Measurements from ENCODE around the gene CUTC.

CUTC gene

DNA sequence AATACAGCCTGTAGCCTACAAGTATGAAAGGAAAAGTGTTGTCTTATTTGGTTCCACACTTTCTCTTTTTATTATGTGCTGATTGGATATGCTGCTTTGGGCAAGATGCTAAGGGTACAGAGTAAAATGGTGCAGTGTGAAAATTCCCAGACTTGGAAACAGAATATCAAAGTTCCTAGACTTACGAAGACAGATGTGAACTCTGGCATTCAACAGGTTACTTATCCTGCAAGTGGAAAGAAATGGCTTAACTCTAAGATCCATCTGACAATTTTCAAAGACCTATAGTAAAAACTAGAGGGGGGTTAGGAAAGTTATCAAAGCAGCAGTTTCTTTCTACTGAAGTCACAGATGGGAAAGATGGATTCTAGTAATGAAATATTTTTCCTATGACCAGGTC, 24.1 kb downstream of the CUTC start:
- no peak for DNase-seq (ENCODE audit: low read depth)
- TF ChIP-seq, protein P1, sequence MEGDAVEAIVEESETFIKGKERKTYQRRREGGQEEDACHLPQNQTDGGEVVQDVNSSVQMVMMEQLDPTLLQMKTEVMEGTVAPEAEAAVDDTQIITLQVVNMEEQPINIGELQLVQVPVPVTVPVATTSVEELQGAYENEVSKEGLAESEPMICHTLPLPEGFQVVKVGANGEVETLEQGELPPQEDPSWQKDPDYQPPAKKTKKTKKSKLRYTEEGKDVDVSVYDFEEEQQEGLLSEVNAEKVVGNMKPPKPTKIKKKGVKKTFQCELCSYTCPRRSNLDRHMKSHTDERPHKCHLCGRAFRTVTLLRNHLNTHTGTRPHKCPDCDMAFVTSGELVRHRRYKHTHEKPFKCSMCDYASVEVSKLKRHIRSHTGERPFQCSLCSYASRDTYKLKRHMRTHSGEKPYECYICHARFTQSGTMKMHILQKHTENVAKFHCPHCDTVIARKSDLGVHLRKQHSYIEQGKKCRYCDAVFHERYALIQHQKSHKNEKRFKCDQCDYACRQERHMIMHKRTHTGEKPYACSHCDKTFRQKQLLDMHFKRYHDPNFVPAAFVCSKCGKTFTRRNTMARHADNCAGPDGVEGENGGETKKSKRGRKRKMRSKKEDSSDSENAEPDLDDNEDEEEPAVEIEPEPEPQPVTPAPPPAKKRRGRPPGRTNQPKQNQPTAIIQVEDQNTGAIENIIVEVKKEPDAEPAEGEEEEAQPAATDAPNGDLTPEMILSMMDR (IDR thresholded peaks at IDR 0.05; ENCODE audit: insufficient read depth, low read depth, low read length, missing control alignments) = no peak
- H3K4me3 ChIP-seq (ENCODE audit: low read length) = no peak overlapping the region

DNA sequence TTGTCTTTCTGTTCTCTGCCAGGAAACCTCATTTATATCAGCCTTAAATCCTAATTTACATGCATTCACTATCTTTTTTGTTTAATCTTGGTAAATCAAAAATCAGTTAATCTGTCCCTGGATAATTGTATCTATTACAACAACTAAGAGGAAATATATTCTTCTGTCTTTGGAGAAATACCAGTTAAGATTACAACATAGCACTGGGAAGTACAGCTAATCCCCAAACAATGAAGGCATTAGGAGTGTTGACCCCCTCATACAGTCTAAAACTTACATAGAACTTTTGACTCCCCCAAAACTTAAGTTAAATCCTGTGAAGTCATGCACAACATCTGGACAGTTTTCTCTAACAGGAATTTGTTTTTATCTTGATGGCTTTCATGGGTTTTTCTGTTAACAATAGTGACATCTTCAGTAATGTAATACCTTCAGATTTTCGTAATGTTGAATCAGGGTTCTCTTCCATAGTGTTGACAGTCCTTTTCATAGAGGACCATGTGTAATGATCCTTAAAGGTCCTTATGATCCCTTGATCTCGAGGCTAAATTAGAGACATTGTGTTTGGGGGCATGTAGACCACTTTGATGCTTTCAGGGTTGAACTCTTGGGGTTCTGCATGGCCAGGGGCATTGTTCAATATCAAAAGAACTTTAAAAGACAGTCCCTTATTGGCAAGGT, 26.3 kb downstream of the CUTC start:
- TF ChIP-seq, protein P1 (IDR thresholded peaks at IDR 0.05; ENCODE audit: insufficient read depth, low read depth, low read length, missing control alignments) = no peak
- H3K4me3 ChIP-seq (ENCODE audit: low read length) = no peak overlapping the region
- no peak for DNase-seq (ENCODE audit: low read depth)

DNA sequence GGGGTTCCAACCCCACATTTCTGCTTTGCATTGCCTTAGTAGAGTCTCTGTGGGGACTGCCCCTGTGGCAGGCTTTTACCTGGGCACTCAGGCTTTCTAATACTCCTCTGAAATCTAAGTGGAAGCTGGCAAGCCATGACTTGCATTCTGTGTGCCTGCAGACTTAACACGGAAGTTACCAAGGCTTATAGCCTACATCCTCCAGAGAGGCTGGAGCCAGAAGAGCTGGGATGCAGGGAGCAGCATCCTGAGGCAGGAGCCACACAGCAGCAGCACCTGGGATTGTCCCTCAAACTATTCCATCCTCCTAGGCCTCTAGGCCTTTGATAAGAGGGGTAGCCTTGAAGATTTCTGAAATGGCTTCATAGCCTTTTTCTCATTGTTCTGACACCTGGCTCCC, 28.3 kb downstream of the CUTC start:
- H3K4me3 ChIP-seq (ENCODE audit: low read length) = no peak overlapping the region
- DNase-seq (ENCODE audit: low read depth) = peak; percentile 72
- TF ChIP-seq, protein P1 (IDR thresholded peaks at IDR 0.05; ENCODE audit: insufficient read depth, low read depth, low read length, missing control alignments) = no peak

DNA sequence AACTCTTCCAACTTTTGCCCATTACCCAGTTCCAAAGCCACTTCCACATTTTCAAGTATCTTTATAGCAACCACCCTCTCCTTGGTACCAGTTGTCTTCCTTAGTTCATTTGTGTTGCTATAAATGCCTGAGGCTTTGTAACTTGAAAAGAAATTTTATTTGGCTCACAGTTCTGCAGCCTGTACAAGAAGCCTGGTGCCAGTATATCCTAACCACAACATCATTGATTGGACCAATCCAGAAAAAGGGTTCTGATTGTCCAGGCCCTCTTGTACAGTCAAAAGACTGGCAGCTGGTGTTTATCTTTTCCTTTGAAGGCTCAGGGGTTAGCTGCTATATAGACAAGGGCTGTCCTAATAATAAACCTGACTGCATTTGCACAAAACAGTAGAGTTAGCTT, 29.3 kb downstream of the CUTC start:
- H3K4me3 ChIP-seq (ENCODE audit: low read length) = no peak overlapping the region
- DNase-seq (ENCODE audit: low read depth) = no peak
- TF ChIP-seq, protein P1 (IDR thresholded peaks at IDR 0.05; ENCODE audit: insufficient read depth, low read depth, low read length, missing control alignments) = no peak

DNA sequence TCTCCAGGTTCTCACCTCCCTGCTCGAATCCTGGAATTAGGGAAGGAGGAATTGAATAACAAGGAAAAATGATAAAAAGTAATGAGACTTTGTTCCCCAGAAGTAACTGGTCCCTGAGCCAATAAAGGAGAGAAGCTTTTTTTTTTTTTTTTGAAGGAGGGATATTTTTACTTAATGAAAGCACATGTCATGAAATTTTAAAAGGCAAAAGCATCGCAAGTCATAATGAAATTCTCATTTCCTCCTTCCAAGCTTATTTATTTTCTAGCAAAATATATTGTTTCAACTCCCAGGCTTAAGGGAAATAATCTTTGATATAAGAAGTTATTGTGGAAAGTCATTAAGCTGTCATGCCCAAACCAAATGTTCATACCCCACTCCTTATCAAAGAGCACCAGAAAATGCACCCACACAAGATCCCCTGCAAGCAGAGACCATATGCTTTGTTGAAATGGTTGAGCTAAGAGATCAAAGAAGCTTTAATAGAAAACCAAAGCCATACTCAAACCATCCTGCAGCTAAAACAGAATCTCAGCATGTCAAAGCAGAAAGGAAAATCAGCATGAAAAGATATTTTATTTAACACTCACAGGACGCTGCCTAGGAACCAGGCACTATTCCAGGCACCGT, 33.8 kb downstream of the CUTC start:
- DNase-seq (ENCODE audit: low read depth) = no peak
- TF ChIP-seq, protein P1 (IDR thresholded peaks at IDR 0.05; ENCODE audit: insufficient read depth, low read depth, low read length, missing control alignments) = no peak
- H3K4me3 ChIP-seq (ENCODE audit: low read length) = no peak overlapping the region

DNA sequence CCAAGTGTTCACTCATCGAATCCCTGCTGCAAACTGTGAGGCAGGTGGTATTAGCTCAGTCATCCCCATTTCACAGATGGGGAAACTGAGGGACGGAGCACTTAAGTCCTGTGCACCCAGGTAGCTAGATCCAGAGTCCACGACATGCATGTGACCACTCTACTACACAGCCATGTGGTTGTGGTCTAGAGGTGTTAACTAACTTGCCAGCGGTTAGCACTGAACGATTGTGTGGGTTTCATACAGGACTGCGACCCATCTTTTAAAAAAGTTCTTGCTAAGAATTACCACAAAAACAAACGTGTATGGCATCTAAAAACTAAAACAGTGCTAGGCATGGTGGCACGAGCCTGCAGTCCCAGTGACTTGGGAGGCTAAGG, 34.3 kb downstream of the CUTC start:
- TF ChIP-seq, protein P1 (IDR thresholded peaks at IDR 0.05; ENCODE audit: insufficient read depth, low read depth, low read length, missing control alignments) = no peak
- DNase-seq (ENCODE audit: low read depth) = no peak
- no peak overlapping the region for H3K4me3 ChIP-seq (ENCODE audit: low read length)

DNA sequence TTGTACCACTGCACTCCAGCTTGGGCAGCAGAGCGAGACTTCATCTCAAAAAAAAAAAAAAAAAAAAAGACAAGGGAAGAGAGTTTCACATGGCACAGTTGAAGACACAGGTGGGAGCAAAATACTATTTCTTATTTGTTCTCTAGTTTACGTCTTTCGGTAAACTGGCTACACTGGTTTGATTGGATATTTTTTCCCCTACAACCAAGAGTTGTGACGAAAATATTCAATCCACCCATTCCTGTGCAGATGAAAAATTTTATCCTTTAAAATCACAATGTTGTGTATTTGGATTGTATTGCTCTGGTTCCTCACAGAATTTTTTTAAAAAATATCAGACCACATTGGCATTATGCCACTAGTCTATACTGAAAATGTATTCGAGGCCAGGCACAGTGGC, 35.9 kb downstream of the CUTC start:
- no peak overlapping the region for H3K4me3 ChIP-seq (ENCODE audit: low read length)
- TF ChIP-seq, protein P1 (IDR thresholded peaks at IDR 0.05; ENCODE audit: insufficient read depth, low read depth, low read length, missing control alignments) = no peak
- DNase-seq (ENCODE audit: low read depth) = no peak

All from epithelial cell of esophagus (primary cell).